Choroid plexus epithelial cell (primary cell): ENCODE measurements around the gene TRDN.
"Not testable (repeated sequence)": the region's sequence is repeated elsewhere in the genome, so short reads cannot be mapped to it uniquely, and the experiment has no call there.

Experiments
- DNase-seq: peaks from one replicate; pipeline ENCODE4 v3.0.0-alpha.2; 2010; ENCODE audit warnings: low read depth
- H3K4me3 ChIP-seq: 2 replicates; pipeline ENCODE4 v1.5.1; 2011; ENCODE audit warnings: low read depth, mild to moderate bottlenecking, control low read depth, low read length, moderate library complexity
- CTCF ChIP-seq: conservative IDR thresholded peaks from 2 replicates; pipeline ENCODE4 v1.5.1; 2011; ENCODE audit warnings: low read depth, mild to moderate bottlenecking, control low read depth, inconsistent platforms, low read length, moderate library complexity

The TRDN gene

GRCh38 chr6:123295181-123295580, 341.6 kb downstream of the TRDN start:
- TF ChIP-seq CTCF, result no peak
- no peak for DNase-seq
- no peak overlapping the region for H3K4me3 ChIP-seq

- no peak for TF ChIP-seq CTCF
- DNase-seq, result no peak
- H3K4me3 ChIP-seq, result no peak overlapping the region
These were observed 348.1 kb downstream of the TRDN start for GRCh38 chr6:123288649-123289048.

GRCh38 chr6:123276546-123276980, 360.2 kb downstream of the TRDN start:
- H3K4me3 ChIP-seq, result no peak overlapping the region
- DNase-seq, result no peak
- no peak for TF ChIP-seq CTCF

- no peak for TF ChIP-seq CTCF
- no peak for DNase-seq
- no peak overlapping the region for H3K4me3 ChIP-seq
These were observed 372.8 kb downstream of the TRDN start for GRCh38 chr6:123263981-123264380.

GRCh38 chr6:123240626-123241025, 396.1 kb downstream of the TRDN start:
- DNase-seq, result no peak
- no peak for TF ChIP-seq CTCF

GRCh38 chr6:123233336-123233735, 403.4 kb downstream of the TRDN start:
- no peak overlapping the region for H3K4me3 ChIP-seq
- no peak for TF ChIP-seq CTCF
- no peak for DNase-seq

More at GRCh38 chr6:123240626-123241025, 396.1 kb downstream of the TRDN start:
- H3K4me3 ChIP-seq, result no peak overlapping the region

- DNase-seq, H3K4me3 ChIP-seq: not testable (repeated sequence)
These were observed 409.0 kb downstream of the TRDN start for GRCh38 chr6:123227789-123228188.

GRCh38 chr6:123226398-123226797, 410.4 kb downstream of the TRDN start:
- no peak overlapping the region for H3K4me3 ChIP-seq
- DNase-seq, result no peak
- no peak for TF ChIP-seq CTCF
